Naive thymus-derived CD4-positive, alpha-beta T cell (primary cell): ENCODE data around the gene GRIK4. TPM values are rescaled to one million over a fixed set of nuclear protein-coding genes. Genes with fewer than 3 reads are reported as not detected.

Experiments
- ATAC-seq: fragments of 150-1000 bp; cut with Tn5 transposase; 2 replicates; pipeline ENCODE4 v1.10.0; 2021; ENCODE audit warnings: mild to moderate bottlenecking, moderate library complexity
- CTCF ChIA-PET: fragments of 350-600 bp; sonication (Branson Sonifier 250); formaldehyde crosslinking; loops from one replicate; lab custom pipeline; 2021; ENCODE audit warnings: antibody characterized with exemption; lab: Charles Lee
- POLR2A ChIA-PET: fragments of 350-600 bp; sonication (Branson Sonifier 250); formaldehyde crosslinking; loops from one replicate; lab custom pipeline; 2021; ENCODE audit warnings: antibody characterized with exemption, inconsistent platforms; lab: Charles Lee
- DNase-seq, 9 donors: peaks; one replicate each; pipeline versions ENCODE4 v3.0.0 to v3.0.0-alpha.2; 2020 to 2022; ENCODE audit warnings: mixed read lengths in 1 of 9
- H3K27ac ChIP-seq: one replicate; pipeline ENCODE4 v1.7.0; 2013; ENCODE audit warnings: mild to moderate bottlenecking, low read depth, low read length, moderate library complexity
- H3K27me3 ChIP-seq, 2 donors: one replicate each; pipeline ENCODE4 v1.7.0; 2013; ENCODE audit warnings: low read length in 2 of 2, mild to moderate bottlenecking in 2 of 2, moderate library complexity in 2 of 2; ENCODE audit not compliant: control insufficient read depth in 2 of 2, insufficient read depth in 2 of 2
- H3K36me3 ChIP-seq, 3 experiments: 1 replicate in 2 of 3; 2 replicates in 1 of 3; pipeline ENCODE4 v1.7.0; 2013; ENCODE audit warnings: low read length in 3 of 3, mild to moderate bottlenecking in 3 of 3, moderate library complexity in 1 of 3; ENCODE audit not compliant: insufficient read depth in 3 of 3, control insufficient read depth in 2 of 3
- H3K4me1 ChIP-seq, 2 donors: one replicate each; pipeline ENCODE4 v1.7.0; 2013; ENCODE audit warnings: low read length in 2 of 2, mild to moderate bottlenecking in 2 of 2, moderate library complexity in 1 of 2; ENCODE audit not compliant: control insufficient read depth in 2 of 2, insufficient read depth in 2 of 2
- H3K4me3 ChIP-seq: 2 replicates; pipeline ENCODE4 v1.7.0; 2013; ENCODE audit warnings: mild to moderate bottlenecking, low read length
- H3K9me3 ChIP-seq, 3 experiments: 1 replicate in 2 of 3; 2 replicates in 1 of 3; pipeline ENCODE4 v1.7.0; 2013; ENCODE audit warnings: low read length in 3 of 3; ENCODE audit not compliant: control insufficient read depth in 2 of 3
- H3K27ac Mint-ChIP-seq, 9 donors: one replicate each; pipeline ENCODE4 v1.8.0; 2020 to 2022; ENCODE audit warnings: mixed read lengths in 9 of 9, mild to moderate bottlenecking in 8 of 9, moderate library complexity in 5 of 9, inconsistent platforms in 2 of 9
- H3K27me3 Mint-ChIP-seq, 5 donors: one replicate each; pipeline ENCODE4 v1.8.0; 2021 to 2022; ENCODE audit warnings: mixed read lengths in 5 of 5, mild to moderate bottlenecking in 1 of 5
- H3K36me3 Mint-ChIP-seq, 5 donors: one replicate each; pipeline ENCODE4 v1.8.0; 2020 to 2022; ENCODE audit warnings: mixed read lengths in 5 of 5, mild to moderate bottlenecking in 3 of 5, inconsistent platforms in 1 of 5
- H3K4me1 Mint-ChIP-seq, 7 donors: one replicate each; pipeline ENCODE4 v1.8.0; 2020 to 2022; ENCODE audit warnings: mixed read lengths in 7 of 7, mild to moderate bottlenecking in 3 of 7, inconsistent platforms in 1 of 7
- H3K4me3 Mint-ChIP-seq, 10 donors: one replicate each; pipeline ENCODE4 v1.8.0; 2020 to 2022; ENCODE audit warnings: mild to moderate bottlenecking in 10 of 10, mixed read lengths in 10 of 10, moderate library complexity in 6 of 10, inconsistent platforms in 2 of 10
- H3K9me3 Mint-ChIP-seq, 11 donors: one replicate each; pipeline ENCODE4 v1.8.0; 2020 to 2022; ENCODE audit warnings: mixed read lengths in 11 of 11, mild to moderate bottlenecking in 4 of 11, inconsistent platforms in 1 of 11, moderate library complexity in 1 of 11
- intact Hi-C, 2 donors: fragments of 100-400 bp; cut with micrococcal nuclease; formaldehyde crosslinking; loops; one replicate each; pipeline ENCODE4 v1.15.1; 2023
- polyA plus RNA-seq, 2 donors: library from polyadenylated mRNA; unstranded; fragments of 300-500 nt; fragmentation: Illumina TruSeq; gene quantifications; one replicate each; pipeline ENCODE4 v1.2.3, GENCODE V29; 2021
- total RNA-seq, 6 experiments: library from RNA in 5 of 6; stranded (reverse) in 5 of 6; gene quantifications; 1 replicate in 5 of 6; 2 replicates in 1 of 6; pipeline ENCODE4 v1.2.3 and lab custom pipeline; 2021 to 2026

GRIK4 gene
- total and polyA plus RNA-seq, 7 experiments from 2014 or later = 0.93 to 3.8 TPM; not detected in 5

- POLR2A ChIA-PET = no interaction called here
- CTCF ChIA-PET = interaction anchor here (2.0 kb wide), 1 partner anchor 10 kb away, joined by 7 read pairs; no protein-coding TSS in a partner anchor
- no peaks in the 10 kb centered on the region for H3K4me1 ChIP-seq
- ATAC-seq (no peak), DNase-seq (no peak)
- no peaks in the 10 kb centered on the region for H3K27me3 ChIP-seq
- H3K36me3 Mint-ChIP-seq = no peaks in the 10 kb centered on the region
- no peak overlapping the region for H3K27ac ChIP-seq
- no peaks in the 10 kb centered on the region for H3K9me3 ChIP-seq
- intact Hi-C loops = loop anchor here in 1 of 2 donors (10.0 kb wide), 1 partner anchor 428 kb away; no protein-coding TSS in a partner anchor
- no peak overlapping the region for H3K4me3 ChIP-seq
- peaks cover 0 to 6% (median 0%) of the 10 kb centered on the region in 7 donors for H3K4me1 Mint-ChIP-seq
- peaks cover 14 to 54% (median 39%) of the 10 kb centered on the region in 5 donors for H3K27me3 Mint-ChIP-seq
- no peak overlapping the region for H3K4me3 Mint-ChIP-seq
- H3K9me3 Mint-ChIP-seq = no peaks in the 10 kb centered on the region
- no peak overlapping the region for H3K27ac Mint-ChIP-seq
- H3K36me3 ChIP-seq = no peaks in the 10 kb centered on the region
Measured at GRCh38 chr11:120686516-120686915, 175.0 kb downstream of the GRIK4 start.

DNA sequence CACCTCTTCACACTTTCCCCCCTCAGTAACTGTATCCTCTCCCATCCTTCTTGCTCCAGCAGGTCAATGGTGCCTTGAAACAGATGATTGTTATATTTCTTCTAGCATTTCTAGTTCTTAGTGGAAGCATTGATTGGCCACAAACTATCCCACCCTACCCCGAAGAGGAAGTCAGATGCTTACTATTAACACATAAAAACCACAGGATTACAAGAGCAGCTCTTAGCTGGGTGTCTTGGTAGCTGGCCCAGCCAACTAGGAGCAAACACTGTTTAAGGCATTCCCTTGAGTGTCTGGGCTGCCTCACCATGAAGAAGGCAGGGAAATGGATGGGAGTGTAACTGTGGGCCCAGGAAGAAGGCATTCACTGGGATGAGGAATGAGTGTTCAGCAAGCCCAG lies 176.6 kb downstream of the GRIK4 start:
- Mint-ChIP-seq H3K36me3 (no peaks in the 10 kb centered on the region), H3K4me3 (peak overlapping the region in 1 of 10 donors; percentile 49), H3K27me3 (peaks cover 16 to 57% (median 40%) of the 10 kb centered on the region in 5 donors), H3K27ac (no peak overlapping the region), H3K9me3 (peaks cover 0 to 2% (median 0%) of the 10 kb centered on the region in 11 donors), H3K4me1 (peaks cover 0 to 6% (median 0%) of the 10 kb centered on the region in 7 donors)
- Histone ChIP-seq H3K27ac (no peak overlapping the region), H3K4me3 (no peak overlapping the region), H3K4me1 (no peaks in the 10 kb centered on the region), H3K36me3 (no peaks in the 10 kb centered on the region), H3K27me3 (no peaks in the 10 kb centered on the region), H3K9me3 (no peaks in the 10 kb centered on the region)
- ChIA-PET CTCF (no interaction called here), POLR2A (no interaction called here)
- DNase-seq (no peak), ATAC-seq (peak; percentile 54)
- intact Hi-C loops = loop anchor here in 1 of 2 donors (10.0 kb wide), 1 partner anchor 427 kb away; no protein-coding TSS in a partner anchor

DNA sequence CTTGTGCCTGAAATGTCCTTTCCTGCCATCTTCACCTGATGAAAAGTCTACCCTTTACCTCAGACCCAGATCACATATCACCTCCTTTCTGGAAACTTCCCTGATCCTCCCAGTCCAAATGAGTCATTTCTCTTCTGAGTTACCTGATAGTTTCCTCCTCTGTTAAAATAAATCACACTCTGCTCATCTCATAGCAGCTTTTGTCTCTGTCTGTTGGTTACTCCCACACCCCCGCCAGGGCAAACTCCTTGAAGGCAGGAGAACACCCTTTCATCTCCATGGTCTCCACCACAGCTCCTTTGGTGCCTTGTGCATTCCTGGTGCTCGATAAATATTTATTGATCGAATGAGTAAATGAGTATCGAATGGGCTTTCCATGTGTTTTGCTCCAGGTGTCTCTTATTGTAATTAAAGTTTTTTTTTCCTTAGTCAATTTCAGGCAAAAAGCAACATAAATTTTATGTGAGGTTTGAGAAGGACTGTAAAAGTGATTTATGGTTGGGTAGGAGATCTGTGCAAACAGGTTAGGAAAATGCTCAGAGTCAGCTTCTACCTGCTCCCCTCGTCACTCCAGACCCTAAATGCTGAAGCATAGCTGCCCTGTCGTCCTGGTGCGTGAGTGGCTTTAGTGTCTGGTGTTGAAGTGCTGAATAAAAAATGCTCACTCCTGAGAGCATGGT lies 178.2 kb downstream of the GRIK4 start:
- Mint-ChIP-seq H3K27ac (no peak overlapping the region), H3K27me3 (peaks cover 13 to 55% (median 40%) of the 10 kb centered on the region in 5 donors), H3K36me3 (no peaks in the 10 kb centered on the region), H3K4me3 (no peak overlapping the region), H3K9me3 (peaks cover 0 to 2% (median 0%) of the 10 kb centered on the region in 11 donors), H3K4me1 (peaks cover 0 to 6% (median 0%) of the 10 kb centered on the region in 7 donors)
- no peak overlapping the region for H3K27ac ChIP-seq
- H3K9me3 ChIP-seq = no peaks in the 10 kb centered on the region
- H3K4me3 ChIP-seq = no peak overlapping the region
- no peaks in the 10 kb centered on the region for H3K36me3 ChIP-seq
- intact Hi-C loops = loop anchor here in 1 of 2 donors (10.0 kb wide), 1 partner anchor 425 kb away; no protein-coding TSS in a partner anchor
- no peak for DNase-seq
- ChIA-PET POLR2A (no interaction called here), CTCF (no interaction called here)
- no peaks in the 10 kb centered on the region for H3K27me3 ChIP-seq
- ATAC-seq = no peak
- H3K4me1 ChIP-seq = no peaks in the 10 kb centered on the region

- intact Hi-C loops = no loop called here
- Histone ChIP-seq H3K4me3 (no peak overlapping the region), H3K27ac (no peak overlapping the region), H3K27me3 (no peaks in the 10 kb centered on the region), H3K4me1 (no peaks in the 10 kb centered on the region), H3K36me3 (no peaks in the 10 kb centered on the region), H3K9me3 (no peaks in the 10 kb centered on the region)
- Mint-ChIP-seq H3K9me3 (peaks cover 0 to 2% (median 0%) of the 10 kb centered on the region in 11 donors), H3K27me3 (peaks cover 13 to 55% (median 40%) of the 10 kb centered on the region in 5 donors), H3K4me3 (no peak overlapping the region), H3K4me1 (peaks cover 0 to 8% (median 0%) of the 10 kb centered on the region in 7 donors), H3K27ac (no peak overlapping the region), H3K36me3 (no peaks in the 10 kb centered on the region)
- POLR2A ChIA-PET = no interaction called here
- ATAC-seq = no peak
- CTCF ChIA-PET = no interaction called here
- no peak for DNase-seq
Measured at GRCh38 chr11:120690406-120690805, 178.9 kb downstream of the GRIK4 start.

DNA sequence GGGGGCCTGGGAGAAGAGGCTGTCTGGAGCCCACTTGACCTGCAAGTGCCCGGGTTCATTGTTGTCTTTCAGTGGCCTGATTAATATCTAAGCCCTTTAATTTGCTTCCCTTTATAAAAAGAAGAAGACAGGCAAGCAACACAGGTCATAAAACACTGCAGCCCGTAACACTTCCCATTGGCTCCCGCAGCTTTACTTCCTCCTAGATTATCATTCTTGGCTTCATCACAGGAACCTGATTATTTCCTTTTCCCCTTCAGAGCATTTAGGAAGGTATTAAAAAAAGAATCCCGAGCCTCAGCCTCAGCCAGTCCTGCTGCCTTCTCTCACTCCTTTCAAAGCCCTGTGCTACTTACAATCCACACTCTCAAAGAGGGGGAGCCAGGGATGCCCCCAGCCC lies 183.2 kb downstream of the GRIK4 start:
- Mint-ChIP-seq H3K9me3 (peaks cover 0 to 2% (median 0%) of the 10 kb centered on the region in 11 donors), H3K27ac (no peak overlapping the region), H3K36me3 (no peaks in the 10 kb centered on the region), H3K4me3 (no peak overlapping the region), H3K27me3 (peaks cover 14 to 41% (median 25%) of the 10 kb centered on the region in 5 donors), H3K4me1 (peaks cover 0 to 2% (median 0%) of the 10 kb centered on the region in 7 donors)
- Histone ChIP-seq H3K4me1 (no peaks in the 10 kb centered on the region), H3K36me3 (no peaks in the 10 kb centered on the region), H3K9me3 (no peaks in the 10 kb centered on the region), H3K4me3 (no peak overlapping the region), H3K27ac (no peak overlapping the region), H3K27me3 (no peaks in the 10 kb centered on the region)
- intact Hi-C loops = no loop called here
- CTCF ChIA-PET = no interaction called here
- POLR2A ChIA-PET = no interaction called here
- DNase-seq = no peak
- ATAC-seq = no peak

GRCh38 chr11:120695426-120695825 lies 183.9 kb downstream of the GRIK4 start:
- CTCF ChIA-PET = no interaction called here

More at GRCh38 chr11:120695426-120695825, 183.9 kb downstream of the GRIK4 start:
- no peak for ATAC-seq
- DNase-seq = no peak
- Histone ChIP-seq H3K27ac (no peak overlapping the region), H3K4me3 (no peak overlapping the region), H3K4me1 (no peaks in the 10 kb centered on the region), H3K9me3 (no peaks in the 10 kb centered on the region), H3K36me3 (no peaks in the 10 kb centered on the region), H3K27me3 (no peaks in the 10 kb centered on the region)
- intact Hi-C loops = no loop called here
- Mint-ChIP-seq H3K9me3 (peaks cover 0 to 2% (median 0%) of the 10 kb centered on the region in 11 donors), H3K36me3 (no peaks in the 10 kb centered on the region), H3K4me1 (peaks cover 0 to 2% (median 0%) of the 10 kb centered on the region in 7 donors), H3K27me3 (peaks cover 14 to 34% (median 23%) of the 10 kb centered on the region in 5 donors), H3K27ac (no peak overlapping the region), H3K4me3 (no peak overlapping the region)
- POLR2A ChIA-PET = no interaction called here
